GM18508 (cell line): Measurements from ENCODE around the gene LATS2.
"Not testable (repeated sequence)": the region's sequence is repeated elsewhere in the genome, so short reads cannot be mapped to it uniquely, and the experiment has no call there.

Source experiments
- ATAC-seq: cut with Tn5 transposase; IDR thresholded peaks from one replicate; pipeline ENCODE4 v1.9.1; 2021; ENCODE audit warnings: moderate number of reproducible peaks; ENCODE audit not compliant: insufficient read depth, unreplicated experiment

The LATS2 gene

DNA sequence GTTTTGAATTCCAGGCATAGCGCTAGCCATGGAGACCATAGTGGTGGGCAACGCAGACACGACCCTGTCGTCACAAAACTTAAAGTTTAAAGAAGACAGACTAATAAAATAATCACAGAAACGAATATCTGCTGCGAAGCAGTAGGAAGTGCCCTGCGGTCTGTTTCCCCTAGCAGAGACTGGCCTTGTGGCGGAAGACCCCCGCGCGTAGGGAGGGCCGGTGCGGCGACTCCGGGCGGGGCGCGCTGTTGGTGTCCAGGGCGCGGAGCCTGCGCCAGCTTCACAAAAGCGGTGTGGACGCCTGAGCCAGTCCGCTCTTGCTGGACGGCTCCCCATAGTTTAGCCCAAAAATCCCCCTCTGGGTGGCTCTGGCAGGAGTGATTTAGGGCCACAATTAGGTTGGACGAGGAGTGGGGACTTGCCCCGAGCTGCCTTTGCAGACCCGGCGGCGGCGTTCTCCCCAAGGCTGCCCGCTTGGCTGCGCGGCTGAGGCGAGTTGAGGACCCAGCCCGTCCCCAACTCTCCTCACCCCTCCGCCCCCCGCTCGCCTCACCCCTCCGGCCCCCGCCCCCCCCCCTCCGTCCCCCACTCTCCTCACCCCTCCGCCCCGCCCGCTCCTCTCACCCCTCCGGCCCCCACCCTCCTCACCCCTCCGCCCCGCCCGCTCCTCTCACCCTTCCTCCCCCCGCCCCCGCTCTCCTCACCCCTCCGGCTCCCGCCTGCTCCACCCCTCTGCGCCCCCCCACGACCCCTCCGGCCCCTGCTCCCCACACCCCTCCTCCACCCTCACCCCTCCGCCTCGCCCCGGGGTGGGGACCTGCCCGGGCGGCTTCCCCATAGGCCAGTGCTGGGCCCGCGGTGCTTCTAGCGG, 14.2 kb upstream of the LATS2 start:
- ATAC-seq: no peak

DNA sequence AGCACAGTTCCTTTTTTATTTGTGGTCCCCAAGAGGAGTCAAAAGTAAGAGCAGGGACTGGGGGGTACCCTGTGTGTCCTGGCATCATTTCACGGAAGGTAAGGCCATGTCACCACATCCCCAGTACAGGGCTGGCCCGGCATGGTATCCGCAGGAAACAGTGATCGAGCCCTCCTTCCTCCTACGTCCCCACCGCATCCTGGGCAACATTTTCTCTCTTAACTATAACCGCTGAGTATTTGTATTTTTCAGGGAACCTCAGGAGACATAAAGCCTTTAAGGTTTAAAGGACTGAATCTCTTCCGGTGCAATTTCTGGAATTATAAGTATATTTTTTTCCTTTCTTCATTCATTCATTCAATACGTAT, 13.6 kb upstream of the LATS2 start:
- no peak for ATAC-seq

DNA sequence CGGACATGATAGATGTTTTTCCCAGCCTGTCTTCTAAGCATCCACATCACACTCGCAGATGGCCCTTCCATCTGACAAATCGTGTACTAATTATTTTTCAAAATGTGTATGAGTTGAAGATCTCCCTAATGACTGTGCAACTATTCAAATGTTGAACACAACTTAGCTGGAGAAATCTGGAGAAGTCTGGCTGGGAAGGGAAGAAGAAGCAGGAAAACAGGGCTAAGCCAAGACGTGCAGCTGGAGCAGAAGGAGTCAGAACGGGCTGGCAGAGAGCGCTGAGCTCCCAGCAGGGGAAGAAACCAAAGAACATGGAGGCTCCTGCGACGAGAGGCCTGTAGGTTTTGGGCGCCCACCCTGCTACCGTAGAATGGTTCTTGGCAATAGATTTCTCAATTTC, 13.2 kb upstream of the LATS2 start:
- no peak for ATAC-seq

DNA sequence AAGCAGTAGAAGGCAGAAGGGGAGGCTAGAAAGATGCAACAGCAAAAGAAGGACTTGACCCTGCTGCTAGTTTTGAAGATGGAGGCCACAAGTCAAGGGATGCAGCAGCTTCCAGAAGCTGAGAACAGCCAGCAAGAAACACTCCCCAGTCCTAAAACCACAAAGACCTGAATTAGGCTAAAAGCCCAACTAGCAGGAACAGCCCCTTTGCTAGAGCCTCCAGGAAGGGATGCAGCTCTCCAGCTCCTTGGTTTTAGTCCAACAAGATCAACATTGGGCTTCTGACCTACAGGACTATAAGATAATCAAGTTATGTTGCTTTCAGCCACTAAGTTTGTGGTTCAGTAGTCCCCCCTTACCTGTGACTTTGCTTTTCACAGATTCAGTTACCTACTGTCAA, 10.5 kb upstream of the LATS2 start:
- no peak for ATAC-seq

DNA sequence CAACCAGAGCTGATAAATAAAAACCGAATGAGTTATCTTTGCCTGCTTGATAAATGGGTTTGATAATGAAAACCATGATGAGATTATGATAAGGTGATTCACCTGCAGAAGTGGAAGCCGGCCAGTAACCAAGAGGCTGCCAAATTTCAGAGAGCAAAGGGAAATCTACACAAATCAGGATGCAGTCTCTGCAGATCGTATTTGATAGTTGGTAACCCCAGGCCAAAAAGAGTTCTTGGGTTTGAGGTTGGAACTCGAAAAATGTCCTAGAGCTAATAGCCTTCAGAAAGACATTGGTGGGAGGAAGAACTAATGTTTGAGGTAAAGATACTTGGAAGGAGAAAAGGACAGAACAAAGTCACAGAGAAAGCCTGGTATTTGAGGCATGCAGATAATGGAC, 9.6 kb upstream of the LATS2 start:
- ATAC-seq: no peak

DNA sequence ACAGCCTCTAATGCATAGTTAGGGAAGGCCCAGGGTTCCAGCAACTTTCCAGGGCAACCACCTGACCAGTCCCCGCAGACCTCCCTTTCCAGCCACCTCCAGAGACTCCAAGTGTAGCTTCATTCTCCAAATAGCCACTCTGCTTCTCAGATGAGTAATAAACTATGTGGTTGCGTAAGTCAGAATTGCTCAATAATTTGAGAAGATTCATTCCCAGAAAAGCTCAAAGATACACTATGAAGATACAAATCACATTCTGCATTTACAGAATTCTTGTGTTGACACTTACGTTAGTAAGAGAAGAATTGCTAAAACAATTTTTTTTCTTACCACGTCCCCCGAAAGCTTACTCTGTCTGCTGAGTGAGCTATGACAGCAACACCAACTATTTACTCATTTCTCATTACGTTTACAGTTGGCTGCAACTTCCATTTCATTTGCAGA, 8.2 kb upstream of the LATS2 start:
- ATAC-seq: no peak

DNA sequence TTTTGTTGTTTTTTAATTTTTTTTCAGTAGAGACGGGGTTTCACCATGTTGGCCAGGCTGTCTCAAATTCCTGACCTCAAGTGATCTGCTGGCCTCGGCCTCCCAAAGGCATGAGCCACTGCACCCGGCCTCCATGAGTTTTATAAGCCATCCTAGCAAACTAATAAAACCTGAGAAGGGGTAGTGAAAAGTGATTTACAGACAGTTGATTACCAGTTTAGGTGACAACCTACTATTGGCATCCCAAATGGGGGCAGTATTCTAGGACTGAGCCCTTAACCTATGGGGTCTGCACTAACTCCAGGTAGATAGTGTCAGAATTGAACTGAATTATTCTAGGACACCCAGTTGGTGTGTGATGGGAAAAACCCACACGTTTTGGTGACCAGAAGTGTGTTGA, 6.5 kb upstream of the LATS2 start:
- ATAC-seq: no peak

DNA sequence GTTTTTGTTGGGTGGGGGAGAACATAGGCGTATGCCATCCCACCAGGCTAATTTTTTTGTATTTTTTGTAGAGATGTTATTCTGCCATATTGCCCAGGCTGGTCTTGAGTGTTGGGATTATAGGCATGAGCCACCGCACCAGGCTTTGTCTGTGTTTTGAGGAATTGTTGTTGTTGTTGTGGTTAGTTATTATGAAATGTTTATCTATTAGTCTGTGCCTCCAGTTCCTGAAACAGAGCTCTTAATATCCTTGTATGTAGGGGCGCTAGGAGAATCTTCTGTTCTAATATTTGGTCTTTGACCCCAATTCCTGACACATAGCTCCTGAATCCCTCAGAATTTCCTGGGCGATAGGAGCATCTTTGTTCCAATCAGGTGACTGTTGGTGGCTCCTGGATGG, 5.6 kb upstream of the LATS2 start:
- no peak for ATAC-seq

DNA sequence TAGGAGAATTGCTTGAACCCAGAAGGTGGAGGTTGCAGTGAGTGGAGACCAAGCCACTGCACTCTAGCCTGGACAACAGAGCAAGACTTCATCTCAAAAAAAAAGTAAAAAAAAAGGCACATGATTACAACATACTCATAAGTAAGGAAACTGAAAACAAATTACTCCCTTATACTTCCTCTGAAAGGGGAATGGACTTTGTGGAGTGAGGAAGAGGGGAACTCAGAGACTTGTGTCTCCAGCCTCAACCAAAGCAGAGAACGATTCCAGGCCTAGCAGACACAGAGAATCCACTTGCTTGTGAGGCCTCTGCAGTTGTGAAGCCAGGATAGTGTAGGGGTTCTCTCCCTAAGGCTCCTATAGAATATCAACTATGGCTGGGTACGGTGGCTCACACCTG, 4.3 kb upstream of the LATS2 start:
- ATAC-seq: no peak

DNA sequence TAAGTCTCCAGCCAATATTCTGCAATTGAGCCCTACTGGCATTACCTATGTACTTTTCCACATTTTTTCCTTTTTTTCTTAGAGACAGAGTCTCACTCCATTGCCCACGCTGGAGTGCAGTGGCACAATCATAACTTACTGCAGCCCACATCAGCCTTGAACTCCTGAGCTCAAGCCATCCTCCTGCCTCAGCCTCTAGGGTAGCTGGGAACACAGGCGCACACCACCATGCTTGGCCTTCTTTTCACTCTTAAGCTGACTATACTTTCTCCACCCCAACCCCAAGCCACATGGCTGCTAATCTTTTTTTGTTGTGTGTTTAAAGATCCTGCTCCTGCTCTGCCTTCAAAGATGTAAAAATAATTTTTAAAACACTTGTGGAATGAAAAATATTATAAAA, 1.6 kb upstream of the LATS2 start:
- no peak for ATAC-seq

DNA sequence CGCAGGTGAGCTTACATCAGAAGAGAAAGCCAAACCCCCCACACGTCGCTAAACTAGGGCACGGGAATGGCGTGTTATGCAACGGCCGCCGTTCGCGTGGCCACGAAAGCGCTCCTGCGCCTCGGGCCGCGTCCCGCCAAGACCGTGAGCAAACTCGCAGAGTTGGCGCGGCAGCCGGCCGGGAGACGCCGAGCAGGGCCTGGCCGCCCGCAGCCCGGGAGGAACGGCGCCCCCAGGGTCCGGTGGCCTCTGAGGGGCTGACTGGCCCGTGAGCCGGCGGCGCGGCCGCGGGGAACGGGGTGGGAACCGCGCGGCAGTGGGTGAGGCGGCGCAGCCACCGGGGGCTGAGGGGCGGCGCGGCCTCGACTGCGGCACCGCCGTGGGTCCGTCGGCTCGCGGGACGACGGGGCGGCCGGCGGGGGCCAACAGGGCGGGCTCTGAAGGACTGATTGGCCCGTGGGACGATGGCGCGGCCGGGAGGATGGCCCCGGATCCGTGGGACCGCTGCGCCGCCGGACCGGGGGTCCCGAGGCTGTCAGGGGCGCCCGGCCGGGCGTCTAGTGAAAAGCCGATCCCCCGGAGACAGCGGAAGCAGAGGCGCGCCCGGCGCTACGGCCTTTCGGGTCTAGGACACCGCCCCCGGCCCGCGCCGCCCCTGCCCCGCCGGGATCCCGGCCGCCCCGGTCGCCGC, 903 bp downstream of the LATS2 start:
- ATAC-seq: no peak

DNA sequence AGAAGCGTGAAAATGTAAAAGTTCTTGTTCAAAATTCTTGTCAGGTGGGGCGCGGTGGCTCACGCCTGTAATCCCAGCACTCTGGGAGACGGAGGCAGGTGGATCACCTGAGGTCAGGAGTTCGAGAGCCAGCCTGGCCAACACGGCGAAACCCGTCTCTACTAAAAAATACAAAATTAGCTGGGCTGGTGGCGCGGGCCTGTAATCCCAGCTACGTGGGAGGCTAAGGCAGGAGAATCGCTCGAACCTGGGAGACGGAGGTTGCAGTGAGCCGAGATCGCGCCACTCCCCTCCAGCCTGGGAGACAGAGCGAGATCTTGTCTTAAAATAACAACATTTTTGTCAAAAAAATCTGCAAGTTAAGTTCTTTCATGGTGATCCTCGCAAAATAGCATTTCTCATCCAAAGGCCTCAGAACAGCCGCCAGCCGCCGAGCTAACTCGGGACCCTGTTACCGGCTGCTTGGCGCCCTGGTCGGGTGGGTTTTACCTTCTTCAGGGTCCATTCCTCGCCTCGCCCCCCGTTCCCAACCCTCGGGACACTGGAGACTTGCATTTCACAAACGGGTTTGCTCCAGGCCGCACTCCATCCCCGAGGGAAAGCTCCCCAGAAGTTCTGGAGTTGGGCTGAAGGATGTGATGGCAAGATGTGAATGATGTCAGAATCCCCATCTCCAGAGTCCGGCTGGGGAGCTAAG, 1.6 kb downstream of the LATS2 start:
- ATAC-seq: no peak

DNA sequence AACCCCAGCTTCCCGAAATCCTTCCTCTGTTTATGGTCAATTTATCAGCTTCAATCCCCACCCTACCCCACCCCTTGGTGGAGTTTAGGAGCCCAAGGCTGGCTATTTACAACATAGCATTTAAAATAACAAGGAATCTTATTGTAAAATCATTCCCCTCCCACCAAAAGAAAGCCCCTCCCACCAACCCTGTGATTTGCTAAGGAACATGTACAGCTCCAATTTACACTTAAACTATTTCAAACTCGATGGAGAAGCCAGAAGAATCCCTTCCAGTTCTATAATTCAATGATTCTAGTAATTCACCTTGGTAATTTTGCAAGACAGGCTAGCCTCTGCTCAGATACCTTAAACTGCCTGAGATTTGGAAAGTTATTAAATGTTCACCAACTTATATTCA, 3.0 kb downstream of the LATS2 start:
- ATAC-seq: no peak

DNA sequence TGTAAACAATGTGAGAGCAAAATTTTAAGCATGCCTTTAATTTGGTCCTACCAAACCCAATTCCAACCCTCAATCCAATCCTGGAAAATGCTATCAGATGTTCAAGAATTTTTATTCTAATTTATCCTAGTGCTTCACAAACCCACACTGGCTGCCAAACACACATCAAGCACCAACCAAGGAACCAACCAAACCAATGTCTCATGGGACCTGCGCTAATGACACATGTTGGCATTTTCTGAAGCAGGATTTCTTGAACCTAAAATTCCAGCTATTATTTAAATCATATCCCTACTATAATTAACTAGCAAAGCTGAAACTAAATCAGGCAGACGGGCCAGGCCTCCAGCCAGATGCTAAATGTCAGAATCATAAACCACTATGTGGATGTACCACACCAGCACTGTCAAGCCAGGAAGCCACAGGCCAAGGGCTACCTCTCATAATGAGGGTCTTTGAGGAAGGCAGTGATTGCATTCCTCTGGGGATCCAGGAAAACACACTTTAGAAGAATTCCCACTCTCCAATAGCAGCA, 5.8 kb downstream of the LATS2 start:
- no peak for ATAC-seq

DNA sequence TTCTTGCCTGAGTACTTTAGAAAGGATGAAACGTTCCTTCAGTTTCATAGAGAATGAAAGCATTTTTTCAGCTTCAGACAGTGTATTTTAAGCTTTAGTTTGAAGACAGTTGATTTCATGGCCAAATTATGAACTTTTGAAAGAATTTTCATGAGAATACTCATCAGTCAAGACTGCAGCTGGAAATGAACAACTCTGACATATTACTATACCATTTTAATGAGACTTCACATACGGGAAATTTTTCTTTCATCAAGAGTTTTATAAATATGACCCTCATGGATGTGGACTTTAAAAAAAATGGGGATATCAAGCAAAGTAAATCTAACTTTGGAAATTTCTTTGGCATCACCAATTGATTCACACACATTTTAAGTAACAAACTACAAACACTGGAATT, 6.4 kb downstream of the LATS2 start:
- no peak for ATAC-seq

DNA sequence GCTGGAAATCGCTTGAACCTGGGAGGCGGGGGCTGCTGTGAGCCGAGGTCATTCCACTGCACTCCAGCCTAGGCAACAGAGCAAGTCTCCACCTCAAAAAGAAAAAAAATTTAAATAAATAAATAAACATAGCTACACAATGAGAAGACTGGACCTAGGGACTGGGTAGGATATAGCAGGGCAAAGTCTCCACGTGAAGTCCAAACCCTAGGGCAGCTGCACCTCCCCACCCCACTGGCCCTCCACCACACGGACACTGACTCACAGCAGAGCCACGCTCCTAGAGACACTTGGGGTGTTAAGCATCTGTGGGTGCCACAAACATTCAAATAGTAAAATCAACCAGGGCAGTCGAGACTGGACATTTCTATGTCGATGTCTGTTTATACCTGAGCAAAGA, 7.1 kb downstream of the LATS2 start:
- ATAC-seq: no peak

DNA sequence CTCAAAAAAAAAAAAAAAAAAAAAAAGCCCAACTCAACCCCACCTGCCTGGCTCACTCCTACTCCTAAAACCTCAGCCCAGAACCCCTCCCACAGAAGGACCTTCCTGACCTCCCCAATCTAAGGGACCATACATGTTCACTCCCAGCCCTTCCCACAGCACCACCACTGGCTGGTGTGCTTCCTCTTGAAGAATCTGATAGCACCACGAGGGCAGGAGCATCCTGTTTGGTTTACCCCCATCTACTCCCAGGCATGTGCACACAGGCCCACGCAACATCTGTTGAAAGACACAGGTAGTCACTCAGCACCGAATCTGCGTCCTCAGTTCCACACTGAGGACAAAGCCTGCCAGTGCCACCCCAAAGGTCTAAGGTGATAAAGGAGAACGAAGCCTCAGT, 8.2 kb downstream of the LATS2 start:
- ATAC-seq: no peak

DNA sequence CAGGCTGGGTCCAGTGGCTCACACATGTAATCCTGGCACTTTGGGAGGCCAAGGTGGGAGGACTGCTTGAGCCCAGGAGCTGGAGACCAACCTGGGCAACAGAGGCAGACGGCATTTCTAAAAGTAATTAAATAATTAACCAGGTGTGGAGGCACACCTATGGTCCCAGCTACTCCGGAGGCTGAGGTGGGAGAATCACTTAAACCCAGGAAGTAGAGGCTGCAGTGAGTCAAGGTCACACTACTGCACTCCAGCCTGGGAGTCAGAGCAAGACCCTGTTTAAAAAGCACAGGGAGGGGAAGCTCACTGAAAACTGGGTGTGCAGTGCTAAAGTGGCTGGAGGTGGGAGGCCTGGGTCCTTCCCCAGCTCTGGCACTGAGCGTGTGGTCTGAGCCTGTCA, 9.7 kb downstream of the LATS2 start:
- ATAC-seq: no peak

DNA sequence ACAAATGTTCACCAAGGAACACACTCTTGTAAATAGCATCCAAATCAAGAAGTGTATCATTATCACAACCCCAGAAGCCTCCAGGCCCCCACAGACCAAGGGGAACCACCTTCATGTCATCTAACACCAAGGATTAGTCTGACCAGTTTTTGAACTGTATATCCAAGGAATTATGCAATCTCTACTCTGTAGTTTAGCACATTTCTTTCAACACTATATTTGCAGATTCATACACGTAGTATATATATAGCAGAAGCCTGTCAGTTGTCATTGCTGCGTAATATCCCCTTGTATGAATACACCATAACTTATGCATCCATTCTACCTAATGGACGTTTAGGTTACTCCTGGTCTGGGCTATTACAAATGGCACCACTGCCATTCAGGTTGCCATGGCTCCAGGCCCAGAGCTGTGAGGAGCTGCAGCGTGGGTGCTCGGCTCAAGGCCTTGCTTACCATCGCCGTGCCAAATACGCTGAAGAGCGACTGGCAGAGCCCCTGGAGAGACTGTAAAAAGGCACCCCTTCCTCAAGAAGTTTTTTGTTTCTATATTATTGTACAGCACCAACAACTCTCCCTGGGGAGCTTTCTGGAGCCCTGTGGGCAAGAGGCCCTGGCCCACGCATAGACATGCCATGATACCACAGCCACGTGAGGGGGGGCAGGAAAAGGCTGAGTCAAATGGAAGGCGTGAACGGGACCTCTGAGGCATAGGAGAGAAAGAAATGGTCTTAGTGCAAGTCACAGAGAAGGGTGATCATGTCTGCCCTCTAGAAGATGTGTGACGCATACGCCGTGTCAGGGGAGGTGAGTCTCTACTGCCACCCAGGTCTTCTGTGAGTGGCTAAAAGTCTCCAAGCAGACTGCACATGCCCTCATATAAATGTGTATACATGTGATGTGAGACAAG, 10.8 kb downstream of the LATS2 start:
- ATAC-seq: no peak

DNA sequence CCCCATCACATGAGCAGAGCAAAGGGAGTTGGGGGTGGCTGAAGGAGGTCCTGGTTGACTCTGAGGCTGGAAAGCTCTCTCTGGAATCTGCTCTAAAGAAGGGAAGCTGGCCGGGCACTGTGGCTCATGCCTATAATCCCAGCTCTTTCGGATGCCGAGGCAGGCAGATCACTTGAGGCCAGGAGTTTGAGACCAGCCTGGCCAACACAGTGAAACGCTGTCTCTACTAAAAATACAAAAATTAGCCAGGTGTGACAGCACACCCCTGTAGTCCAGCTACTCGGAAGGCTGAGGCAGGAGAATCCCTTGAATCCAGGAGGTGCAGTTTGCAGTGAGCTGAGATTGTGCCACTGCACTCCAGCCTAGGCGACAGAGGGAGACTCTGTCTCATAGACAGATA, 11.7 kb downstream of the LATS2 start:
- not testable (repeated sequence) for ATAC-seq
